ENCODE measurements around the gene ZBTB20.

The ZBTB20 gene

DNA sequence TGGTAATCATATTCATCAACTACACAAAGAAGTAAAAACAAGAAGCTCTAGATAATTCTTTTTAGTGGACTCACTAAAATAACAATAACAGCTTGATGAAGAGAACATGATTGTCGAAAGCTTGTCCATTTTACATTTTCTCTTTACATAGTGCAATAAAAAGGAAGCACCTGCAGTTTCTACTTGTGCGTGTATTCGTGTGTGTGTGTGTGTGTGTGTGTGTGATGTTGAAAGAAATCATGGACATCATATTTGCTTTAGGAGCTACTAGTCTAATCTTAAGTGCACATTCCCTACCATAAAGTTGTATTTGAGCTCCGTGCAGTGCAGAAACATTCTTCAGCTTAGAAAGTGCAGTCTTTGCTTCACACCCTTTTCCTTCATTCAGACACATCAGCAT is 288.8 kb downstream of the ZBTB20 start:
- DNase-seq (ENCODE audit: low read depth), result no peak
- no peak overlapping the region for H3K4me3 ChIP-seq (ENCODE audit: low read depth, low read length)
- TF ChIP-seq, protein P1, sequence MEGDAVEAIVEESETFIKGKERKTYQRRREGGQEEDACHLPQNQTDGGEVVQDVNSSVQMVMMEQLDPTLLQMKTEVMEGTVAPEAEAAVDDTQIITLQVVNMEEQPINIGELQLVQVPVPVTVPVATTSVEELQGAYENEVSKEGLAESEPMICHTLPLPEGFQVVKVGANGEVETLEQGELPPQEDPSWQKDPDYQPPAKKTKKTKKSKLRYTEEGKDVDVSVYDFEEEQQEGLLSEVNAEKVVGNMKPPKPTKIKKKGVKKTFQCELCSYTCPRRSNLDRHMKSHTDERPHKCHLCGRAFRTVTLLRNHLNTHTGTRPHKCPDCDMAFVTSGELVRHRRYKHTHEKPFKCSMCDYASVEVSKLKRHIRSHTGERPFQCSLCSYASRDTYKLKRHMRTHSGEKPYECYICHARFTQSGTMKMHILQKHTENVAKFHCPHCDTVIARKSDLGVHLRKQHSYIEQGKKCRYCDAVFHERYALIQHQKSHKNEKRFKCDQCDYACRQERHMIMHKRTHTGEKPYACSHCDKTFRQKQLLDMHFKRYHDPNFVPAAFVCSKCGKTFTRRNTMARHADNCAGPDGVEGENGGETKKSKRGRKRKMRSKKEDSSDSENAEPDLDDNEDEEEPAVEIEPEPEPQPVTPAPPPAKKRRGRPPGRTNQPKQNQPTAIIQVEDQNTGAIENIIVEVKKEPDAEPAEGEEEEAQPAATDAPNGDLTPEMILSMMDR (IDR thresholded peaks at IDR 0.05; ENCODE audit: low read depth, low read length, missing control alignments), result no peak

DNA sequence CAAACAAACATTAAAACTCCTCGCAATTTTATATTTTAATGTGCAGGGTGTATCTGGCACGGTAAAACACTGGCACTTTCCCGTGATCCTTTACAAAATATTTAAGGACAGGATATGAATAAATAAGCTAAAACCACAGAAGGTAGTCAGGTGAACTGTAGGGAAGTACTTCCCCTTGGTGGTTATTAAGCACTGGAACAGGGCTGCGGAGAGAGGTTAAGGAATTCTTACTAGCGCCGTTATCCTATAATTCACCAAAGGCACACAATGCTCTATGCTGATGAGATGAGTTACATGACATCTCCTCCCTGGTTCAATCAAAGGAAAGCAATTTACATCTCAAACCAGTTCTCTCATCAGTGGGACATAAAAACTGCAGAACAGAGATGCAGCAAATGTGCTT is 289.8 kb downstream of the ZBTB20 start:
- no peak for DNase-seq (ENCODE audit: low read depth)
- TF ChIP-seq, protein P1 (IDR thresholded peaks at IDR 0.05; ENCODE audit: low read depth, low read length, missing control alignments), result no peak
- H3K4me3 ChIP-seq (ENCODE audit: low read depth, low read length), result no peak overlapping the region

DNA sequence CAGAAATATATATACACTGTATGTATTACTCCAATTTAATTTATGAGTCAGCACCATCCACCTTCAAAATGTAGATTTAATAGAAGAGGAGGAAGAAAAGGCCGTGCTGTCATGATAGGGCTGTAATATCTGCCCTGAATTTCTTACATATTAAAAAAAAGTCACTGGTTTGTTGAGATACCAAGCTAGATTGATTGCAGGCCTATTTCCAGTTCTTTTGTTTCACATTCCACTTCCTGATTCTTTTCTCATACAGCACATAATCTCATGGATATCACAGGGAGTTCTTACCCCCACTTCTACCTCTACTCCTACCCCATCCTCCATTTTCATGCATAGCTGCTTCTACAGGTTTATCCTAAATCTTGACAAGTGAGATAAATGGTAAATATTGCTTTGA is 290.3 kb downstream of the ZBTB20 start:
- TF ChIP-seq, protein P1 (IDR thresholded peaks at IDR 0.05; ENCODE audit: low read depth, low read length, missing control alignments), result no peak
- H3K4me3 ChIP-seq (ENCODE audit: low read depth, low read length), result no peak overlapping the region
- DNase-seq (ENCODE audit: low read depth), result no peak

DNA sequence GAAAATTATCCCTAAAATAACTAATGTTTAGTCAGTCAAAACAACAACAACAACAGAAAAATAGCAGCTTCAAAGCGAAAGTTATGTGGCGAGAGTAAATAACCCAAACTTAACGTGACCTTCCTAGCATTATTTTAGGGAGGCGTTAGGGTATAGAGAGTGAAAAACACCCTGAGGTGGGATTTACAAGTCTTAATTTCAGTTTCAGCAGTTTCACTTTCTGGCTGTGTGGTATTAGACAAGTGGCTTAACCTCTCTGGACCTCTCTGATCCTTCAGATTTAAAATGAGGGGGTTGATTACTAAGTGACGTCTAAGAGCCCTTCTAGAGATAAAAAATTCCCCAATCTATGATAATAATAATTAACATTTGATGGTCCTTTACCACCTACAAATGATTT is 291.2 kb downstream of the ZBTB20 start:
- no peak overlapping the region for H3K4me3 ChIP-seq (ENCODE audit: low read depth, low read length)
- DNase-seq (ENCODE audit: low read depth), result no peak
- TF ChIP-seq, protein P1 (IDR thresholded peaks at IDR 0.05; ENCODE audit: low read depth, low read length, missing control alignments), result no peak

DNA sequence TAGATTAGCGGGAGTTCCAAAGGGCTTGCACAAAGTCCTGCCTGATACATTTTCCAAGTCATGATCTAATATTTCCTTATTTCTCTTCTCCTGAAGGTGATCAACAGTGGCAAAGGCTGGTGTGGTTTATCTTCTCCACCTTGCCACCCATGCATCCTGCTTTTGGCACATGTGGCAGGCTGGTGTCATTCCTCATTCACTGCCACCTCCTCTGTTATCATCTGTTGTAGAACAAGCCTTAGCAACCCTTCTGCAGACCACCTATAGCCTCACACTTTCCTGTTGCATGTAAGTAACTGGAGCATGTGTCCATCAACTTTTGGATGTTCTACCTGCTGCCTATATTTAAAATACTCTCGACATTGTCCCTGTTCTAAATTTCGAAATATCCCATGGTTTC is 294.1 kb downstream of the ZBTB20 start:
- TF ChIP-seq, protein P1 (IDR thresholded peaks at IDR 0.05; ENCODE audit: low read depth, low read length, missing control alignments), result no peak
- no peak overlapping the region for H3K4me3 ChIP-seq (ENCODE audit: low read depth, low read length)
- no peak for DNase-seq (ENCODE audit: low read depth)

DNA sequence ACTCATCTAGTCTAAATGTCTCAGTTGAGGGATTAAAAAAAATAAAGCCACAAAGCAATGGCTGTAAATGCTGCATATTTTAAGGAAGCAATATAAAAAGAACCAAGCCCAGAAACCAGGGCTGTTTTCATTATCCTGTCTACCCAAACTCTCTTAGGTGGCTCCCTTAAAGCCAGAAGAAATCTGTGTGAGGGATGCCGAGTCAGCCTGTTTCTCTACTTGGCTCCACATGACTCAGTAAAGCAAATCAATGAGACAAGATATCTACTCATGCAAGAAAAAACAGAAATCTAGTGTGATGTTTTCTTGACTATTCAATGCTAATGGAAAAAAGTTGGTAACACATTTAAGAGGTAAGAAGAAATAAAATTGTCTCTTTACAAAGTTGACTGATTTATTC is 296.2 kb downstream of the ZBTB20 start:
- no peak for DNase-seq (ENCODE audit: low read depth)
- TF ChIP-seq, protein P1 (IDR thresholded peaks at IDR 0.05; ENCODE audit: low read depth, low read length, missing control alignments), result no peak
- no peak overlapping the region for H3K4me3 ChIP-seq (ENCODE audit: low read depth, low read length)

DNA sequence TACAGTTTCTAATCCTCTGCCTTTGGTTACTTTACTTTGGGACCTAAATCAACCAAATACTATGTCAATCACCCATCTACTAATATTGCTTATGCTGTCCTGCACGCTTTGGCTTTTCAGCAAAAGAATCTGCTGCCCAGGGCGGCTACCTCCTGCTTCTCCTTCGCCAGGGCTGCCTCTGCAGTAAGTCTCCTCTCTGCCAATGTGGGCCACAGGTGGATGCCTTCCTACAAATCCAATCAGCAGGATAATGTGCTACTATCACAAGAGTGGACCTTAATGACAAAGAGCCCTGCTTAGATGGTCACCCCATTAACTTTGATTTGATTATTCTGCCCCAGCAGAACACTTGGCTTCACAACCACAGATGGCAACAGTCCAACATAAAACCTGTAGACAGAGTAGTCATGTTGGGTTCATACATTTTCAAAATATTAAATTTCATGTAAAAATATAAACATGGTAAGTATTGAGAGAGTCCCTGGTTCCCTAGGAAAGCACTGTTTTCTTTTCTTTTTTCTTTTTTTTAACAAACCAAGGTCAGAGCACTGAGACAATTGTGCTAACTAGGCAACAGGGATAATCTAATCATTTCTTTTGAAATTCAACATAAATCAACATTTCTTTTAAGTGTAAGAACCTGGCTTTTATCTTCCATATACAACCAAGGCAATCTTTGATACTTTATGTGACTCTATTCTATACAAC is 298.3 kb downstream of the ZBTB20 start:
- TF ChIP-seq, protein P1 (IDR thresholded peaks at IDR 0.05; ENCODE audit: low read depth, low read length, missing control alignments), result no peak
- DNase-seq (ENCODE audit: low read depth), result no peak
- no peak overlapping the region for H3K4me3 ChIP-seq (ENCODE audit: low read depth, low read length)

All from GM12864 (cell line).